T-helper 22 cell (primary cell): ENCODE data around the gene TOP3B.

Source experiments
- DNase-seq: peaks from one replicate; pipeline ENCODE4 v3.0.0-alpha.2; 2020; ENCODE audit warnings: low read depth

Gene TOP3B

DNA sequence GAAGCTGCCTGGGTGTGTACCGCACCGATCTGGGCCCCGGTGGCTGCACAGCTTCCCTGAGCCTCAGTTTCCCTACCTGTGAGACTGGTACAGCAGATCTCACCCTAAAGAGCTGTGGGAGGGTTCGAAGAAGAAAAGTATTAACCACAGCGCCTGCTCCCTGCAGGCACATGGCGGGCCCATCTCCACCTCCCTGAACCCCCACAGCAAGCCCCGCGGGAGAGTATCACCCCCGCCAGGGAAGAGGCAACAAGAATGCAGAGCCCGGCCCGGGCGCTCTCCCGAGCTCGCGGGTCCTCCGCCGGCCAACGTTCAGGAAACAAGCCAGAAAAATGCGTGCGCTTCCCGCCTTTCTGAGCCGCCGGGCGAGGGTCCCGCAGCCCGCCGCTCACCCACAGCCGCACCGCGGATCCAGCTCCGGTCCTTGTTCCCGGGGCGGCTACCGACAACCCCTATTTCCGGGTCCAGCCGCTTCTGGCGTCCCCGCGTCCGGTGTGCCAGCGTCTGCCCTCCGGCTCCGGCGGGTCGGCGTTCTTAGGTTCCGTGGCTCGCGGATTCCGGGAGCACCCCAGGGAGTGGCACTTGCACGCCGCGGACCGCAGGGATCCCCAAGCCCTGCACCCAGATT lies at the start of gene TOP3B:
Gene TOP3B, minus strand, starts transcription at position 450 of the 628 bp plus-strand sequence. CDS start 7,078 bp downstream, outside the sequence.
- DNase-seq: peak; percentile 56

- DNase-seq: no peak
Measured at GRCh38 chr22:22031183-22031945, 48.8 kb upstream of the TOP3B start.

- DNase-seq: no peak
Measured at GRCh38 chr22:22030493-22031182, 48.1 kb upstream of the TOP3B start.

- no peak for DNase-seq
Measured at GRCh38 chr22:22027955-22028354, 45.4 kb upstream of the TOP3B start.

DNA sequence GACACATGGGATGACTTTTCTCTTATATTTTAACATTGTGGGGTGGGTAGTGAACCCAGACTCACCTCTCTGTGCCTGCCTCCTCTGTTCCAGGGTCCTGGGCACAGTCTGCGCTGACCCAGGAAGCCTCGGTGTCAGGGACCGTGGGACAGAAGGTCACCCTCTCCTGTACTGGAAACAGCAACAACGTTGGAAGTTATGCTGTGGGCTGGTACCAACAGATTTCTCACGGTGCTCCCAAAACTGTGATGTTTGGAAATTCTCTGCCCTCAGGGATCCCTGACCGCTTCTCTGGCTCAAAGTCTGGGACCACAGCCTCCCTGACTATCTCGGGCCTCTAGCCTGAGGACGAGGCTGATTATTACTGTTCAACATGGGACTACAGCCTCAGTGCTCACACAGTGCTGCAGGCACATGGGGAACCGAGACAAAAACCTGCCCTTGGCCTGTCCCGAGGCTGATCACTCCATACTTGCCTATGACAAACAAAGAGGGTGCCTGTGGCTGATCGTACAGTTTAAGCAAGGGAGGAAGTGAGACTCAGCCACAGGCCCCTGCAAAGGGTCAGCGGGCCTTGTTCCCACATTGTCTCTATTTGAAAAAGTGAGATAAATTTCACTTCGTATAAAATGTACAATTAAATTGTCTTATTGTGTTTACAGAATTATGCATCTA lies 43.7 kb upstream of the TOP3B start:
- no peak for DNase-seq

GRCh38 chr22:22025320-22026156 lies 43.0 kb upstream of the TOP3B start:
- DNase-seq: no peak

GRCh38 chr22:22024440-22024839 lies 41.9 kb upstream of the TOP3B start:
- DNase-seq: no peak

DNA sequence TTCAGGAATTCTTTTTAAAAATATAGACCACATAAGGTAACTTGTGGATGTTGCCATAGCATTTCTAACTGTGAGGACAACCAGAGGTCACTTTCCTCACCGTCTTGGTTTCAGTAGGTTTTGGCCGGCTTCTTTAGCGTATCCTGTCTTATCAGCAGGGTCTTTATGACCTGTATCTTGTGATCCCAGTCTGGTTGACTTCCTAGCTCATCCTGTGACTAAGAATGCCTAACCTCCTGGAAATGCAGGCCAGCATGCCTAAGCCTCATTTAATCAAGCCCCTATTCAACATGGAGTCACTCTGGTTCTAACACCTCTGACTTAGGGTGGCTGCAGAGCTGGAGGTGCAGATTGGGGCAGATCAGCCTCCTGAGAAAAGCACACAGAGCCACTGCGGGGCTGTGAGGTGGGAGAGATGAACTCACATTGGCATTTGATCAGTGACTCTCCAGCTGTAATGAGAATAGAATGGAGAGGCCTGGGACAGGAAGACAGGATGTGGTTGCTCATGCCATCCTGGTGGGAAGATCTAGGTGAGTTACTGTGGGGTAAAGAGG lies 41.1 kb upstream of the TOP3B start:
- no peak for DNase-seq

- no peak for DNase-seq
Measured at GRCh38 chr22:22022947-22023534, 40.5 kb upstream of the TOP3B start.

DNA sequence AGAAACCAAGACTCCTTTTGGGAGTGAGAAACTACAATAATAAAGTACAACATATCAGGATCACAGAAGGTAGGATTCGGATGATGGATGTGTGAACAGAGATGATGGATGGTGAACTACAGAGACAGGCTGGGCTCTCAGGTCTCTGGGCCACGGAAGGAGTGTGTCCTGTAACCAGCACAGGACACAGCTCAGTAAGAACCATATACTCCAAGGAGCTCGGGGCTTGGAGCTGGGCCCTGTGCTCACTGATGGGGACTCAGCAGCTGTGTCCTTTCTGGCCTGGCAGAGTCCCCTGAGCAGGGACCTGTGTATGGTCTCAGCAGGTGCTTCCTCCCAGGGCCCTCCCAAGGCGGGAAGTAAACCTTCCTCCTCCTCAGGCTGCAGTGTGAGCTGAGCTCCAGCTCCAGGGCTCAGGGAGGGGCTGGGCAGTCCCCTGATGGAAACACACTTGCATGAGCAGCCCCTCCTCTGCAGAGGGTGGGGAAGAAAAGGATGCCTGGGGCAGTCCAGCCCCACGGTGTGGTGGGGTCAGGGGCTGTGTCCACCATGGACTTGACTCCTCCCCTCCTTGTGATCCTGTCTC lies 39.8 kb upstream of the TOP3B start:
- no peak for DNase-seq

DNA sequence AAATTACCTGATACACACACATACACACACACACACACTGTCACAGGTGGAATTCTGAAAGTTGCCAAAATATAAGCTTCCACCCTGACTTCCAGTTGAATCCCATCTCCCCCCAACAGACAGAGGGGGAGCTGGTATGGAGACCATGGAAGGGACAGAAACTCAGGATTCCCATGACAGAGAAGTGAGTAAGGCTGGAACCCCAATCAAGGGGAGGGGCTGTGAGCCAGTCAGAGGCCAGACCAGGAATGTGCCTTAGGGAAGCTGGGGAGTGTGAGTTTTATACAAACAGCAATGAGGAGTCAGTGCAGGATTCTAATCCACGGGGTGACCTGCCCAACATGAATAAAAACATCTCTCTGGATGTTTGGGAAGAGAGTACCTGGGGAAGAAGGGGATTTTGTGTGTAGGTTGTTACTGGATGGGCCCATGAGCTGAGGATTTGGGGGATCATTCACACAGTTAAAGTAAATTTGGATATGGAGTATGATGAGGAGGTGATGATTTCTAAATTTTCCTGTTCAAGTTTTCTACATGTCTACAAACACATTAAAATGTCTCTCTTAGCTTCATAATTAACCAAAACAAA lies 38.7 kb upstream of the TOP3B start:
- DNase-seq: no peak

GRCh38 chr22:22020425-22020852 lies 37.9 kb upstream of the TOP3B start:
- DNase-seq: no peak

- DNase-seq: no peak
Measured at GRCh38 chr22:22019659-22020424, 37.3 kb upstream of the TOP3B start.

- DNase-seq: no peak
Measured at GRCh38 chr22:22018825-22019658, 36.5 kb upstream of the TOP3B start.

DNA sequence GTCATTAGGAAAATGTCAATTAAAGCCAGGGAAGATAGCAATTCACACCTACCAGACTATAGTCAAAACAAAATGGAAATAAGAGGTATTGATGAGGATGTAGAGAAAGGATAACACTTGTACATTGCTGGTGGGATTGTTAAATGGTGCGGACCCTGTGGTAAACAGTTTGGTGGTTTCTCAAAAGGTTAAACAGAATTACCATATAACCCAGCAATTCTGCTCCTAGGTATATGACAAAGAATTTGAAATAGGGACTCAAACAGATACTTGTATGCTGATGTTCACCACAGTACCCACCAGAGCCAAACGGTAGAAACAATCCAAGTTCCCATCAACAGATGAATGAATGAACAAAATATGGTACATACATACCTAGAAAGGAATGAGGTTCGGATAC lies 33.0 kb upstream of the TOP3B start:
- no peak for DNase-seq

DNA sequence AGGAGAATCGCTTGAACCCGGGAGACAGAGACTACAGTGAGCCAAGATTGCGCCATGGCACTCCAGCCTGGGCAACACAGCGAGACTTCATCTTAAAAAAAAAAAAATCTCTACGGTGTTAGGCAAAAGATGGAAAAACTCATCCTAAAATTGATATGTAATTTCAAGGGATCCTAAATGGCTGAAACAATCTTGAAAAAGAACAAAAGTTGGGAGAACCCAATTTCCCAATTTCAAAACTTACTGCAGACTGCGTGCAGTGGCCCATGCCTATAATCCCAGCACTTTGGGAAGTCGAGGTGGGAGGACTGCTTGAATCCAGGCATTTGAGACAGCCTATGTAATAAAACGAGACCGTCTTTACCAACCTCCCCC lies 31.7 kb upstream of the TOP3B start:
- no peak for DNase-seq

DNA sequence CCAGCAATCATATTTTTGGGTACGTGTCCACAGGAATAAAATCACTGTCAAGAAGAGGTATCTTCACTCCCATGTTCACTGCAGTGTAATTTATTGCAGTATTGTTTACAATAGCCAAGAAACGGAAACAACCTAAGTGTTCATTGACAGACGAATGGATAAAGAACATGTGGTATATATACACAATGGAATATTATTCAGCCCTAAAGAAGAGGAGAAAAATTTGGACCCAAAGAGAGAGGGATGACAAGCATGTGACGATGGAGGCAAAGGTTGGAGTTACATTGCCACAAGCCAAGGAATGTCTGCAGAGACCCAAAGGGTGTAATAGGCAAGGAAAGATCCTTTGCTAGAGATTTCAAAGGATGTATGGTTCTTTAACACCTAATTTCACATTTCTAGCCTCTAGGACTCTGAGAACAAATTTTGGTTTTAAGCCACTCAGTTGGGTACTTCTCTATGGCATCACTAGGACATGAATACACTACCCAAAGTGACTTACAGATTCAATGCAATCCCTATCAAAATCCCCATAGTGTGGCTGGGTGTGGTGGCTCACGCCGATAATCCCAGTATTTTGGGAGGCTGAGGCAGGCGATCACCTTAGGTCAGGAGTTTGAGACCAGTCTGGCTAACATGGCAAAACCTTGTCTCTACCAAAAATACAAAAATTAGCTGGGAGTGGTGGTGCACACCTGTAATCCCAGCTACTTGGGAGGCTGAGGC lies 31.1 kb upstream of the TOP3B start:
- no peak for DNase-seq

GRCh38 chr22:22011964-22012363 lies 29.4 kb upstream of the TOP3B start:
- DNase-seq: no peak
